AG04449 (cell line): ENCODE measurements around the gene PDCD7.
A peak's percentile ranks its signal among the peaks of the same experiment; 100 is the strongest.

Experiments
- CTCF ChIA-PET: fragments of 350-600 bp; formaldehyde crosslinking; extraction: SDS; loops from one replicate; lab custom pipeline; 2021; ENCODE audit warnings: antibody characterized with exemption; lab: Yijun Ruan, JAX
- POLR2A ChIA-PET: fragments of 400-600, 350-600 bp; formaldehyde crosslinking; extraction: SDS; loops from one replicate; lab custom pipeline; 2020; ENCODE audit warnings: antibody characterized with exemption, inconsistent platforms; lab: Yijun Ruan, JAX
- DNase-seq: peaks from one replicate; pipeline ENCODE4 v3.0.0-alpha.2; 2010; ENCODE audit warnings: low read depth, low spot score
- H3K4me3 ChIP-seq: 2 replicates; pipeline ENCODE4 v1.5.1; 2011; ENCODE audit warnings: low read depth, mild to moderate bottlenecking, control low read depth, low read length
- CTCF ChIP-seq: IDR thresholded peaks from one replicate; pipeline ENCODE4 v1.5.1; 2011; ENCODE audit warnings: mild to moderate bottlenecking, moderate library complexity, low read length, control low read depth, inconsistent platforms; ENCODE audit not compliant: insufficient read depth; ENCODE audit errors: missing control alignments

The PDCD7 gene

GRCh38 chr15:65069779-65070546 is 63.6 kb downstream of the PDCD7 start:
- no peak for TF ChIP-seq CTCF
- no peak overlapping the region for H3K4me3 ChIP-seq
- ChIA-PET CTCF (interaction anchor here (0.8 to 9.3 kb wide), 9 partner anchors 8 to 342 kb away, joined by 3 to 135 read pairs (median 11); partner anchors contain the start of gene KBTBD13), POLR2A (interaction anchor here (0.7 kb wide), 2 partner anchors 9 to 580 kb away, joined by 3 read pairs; no protein-coding TSS in a partner anchor)
- no peak for DNase-seq

- ChIA-PET POLR2A (interaction anchor here (0.7 kb wide), 1 partner anchor 10 kb away, joined by 3 read pairs; no protein-coding TSS in a partner anchor), CTCF (interaction anchor here (0.8 to 9.3 kb wide), 8 partner anchors 9 to 36 kb away, joined by 3 to 135 read pairs (median 12); partner anchors contain the start of gene KBTBD13)
Observed at GRCh38 chr15:65069179-65069578, 64.4 kb downstream of the PDCD7 start.

GRCh38 chr15:65068403-65068788 is 65.2 kb downstream of the PDCD7 start:
- no peak for DNase-seq
- TF ChIP-seq CTCF, result no peak
- H3K4me3 ChIP-seq, result no peak overlapping the region
- ChIA-PET CTCF (interaction anchor here (0.6 to 9.3 kb wide), 9 partner anchors 9 to 336 kb away, joined by 3 to 135 read pairs (median 12); partner anchors contain the start of gene KBTBD13), POLR2A (no interaction called here)

More at GRCh38 chr15:65069179-65069578, 64.4 kb downstream of the PDCD7 start:
- TF ChIP-seq CTCF, result no peak
- no peak overlapping the region for H3K4me3 ChIP-seq
- peak; percentile 47 for DNase-seq

- DNase-seq, result no peak
- no peak for TF ChIP-seq CTCF
- H3K4me3 ChIP-seq, result no peak within 1 kb of the TSS
- ChIA-PET POLR2A (no interaction called here), CTCF (interaction anchor here (0.6 to 9.3 kb wide), 8 partner anchors 10 to 335 kb away, joined by 3 to 135 read pairs (median 8); partner anchors contain the start of gene KBTBD13)
Observed at GRCh38 chr15:65067645-65068402, 65.8 kb downstream of the PDCD7 start, which contains the start of gene RASL12. TSS of gene RASL12 (minus strand) at chr15:65067991. CDS start at chr15:65067835, 156 bp downstream.
